Loucy (cell line): ENCODE measurements around the gene SLC35F3.

Experiments used
- H2AFZ ChIP-seq: fragments of 200-600 bp; sonication (generic); 2 replicates; pipeline ENCODE4 v1.6.0; 2016; ENCODE audit warnings: antibody characterized with exemption, mild to moderate bottlenecking, low read length, moderate library complexity
- H3F3A ChIP-seq: fragments of 200-600 bp; 2 replicates; pipeline ENCODE4 v1.6.0; 2016; ENCODE audit warnings: antibody characterized with exemption, low read depth, mild to moderate bottlenecking
- H3K27me3 ChIP-seq: fragments of 200-600 bp; sonication (generic); 2 replicates; pipeline ENCODE4 v1.6.1; 2014; ENCODE audit warnings: low read length, mild to moderate bottlenecking; ENCODE audit not compliant: insufficient read depth, poor library complexity, severe bottlenecking
- H3K36me3 ChIP-seq: fragments of 200-600 bp; sonication (generic); 2 replicates; pipeline ENCODE4 v1.6.1; 2016; ENCODE audit warnings: low read length; ENCODE audit not compliant: insufficient read depth
- H3K4me1 ChIP-seq: fragments of 200-600 bp; sonication (generic); 2 replicates; pipeline ENCODE4 v1.5.1; 2014; ENCODE audit warnings: low read length, mild to moderate bottlenecking; ENCODE audit not compliant: insufficient read depth, poor library complexity, severe bottlenecking
- H3K4me2 ChIP-seq: fragments of 200-600 bp; sonication (generic); 2 replicates; pipeline ENCODE4 v1.6.0; 2014; ENCODE audit warnings: antibody characterized with exemption, low read length, low read depth, mild to moderate bottlenecking; ENCODE audit not compliant: poor library complexity, severe bottlenecking
- H3K4me3 ChIP-seq: fragments of 200-600 bp; sonication (generic); 2 replicates; pipeline ENCODE4 v1.5.1; 2014; ENCODE audit warnings: low read length, mild to moderate bottlenecking, mixed read lengths; ENCODE audit not compliant: poor library complexity, severe bottlenecking
- H3K79me2 ChIP-seq: fragments of 200-600 bp; sonication (generic); 2 replicates; pipeline ENCODE4 v1.6.1; 2014; ENCODE audit warnings: low read length; ENCODE audit not compliant: insufficient read depth
- H3K9ac ChIP-seq: fragments of 200-600 bp; sonication (generic); 2 replicates; pipeline ENCODE4 v1.6.0; 2014; ENCODE audit warnings: mild to moderate bottlenecking, low read depth, low read length, moderate library complexity; ENCODE audit not compliant: poor library complexity, severe bottlenecking
- H3K9me2 ChIP-seq: fragments of 200-600 bp; sonication (generic); replicated peaks from 2 replicates; pipeline ENCODE4 v1.6.1; 2016; ENCODE audit warnings: low read depth, low read length, mixed read lengths
- H3K9me3 ChIP-seq: fragments of 200-600 bp; sonication (generic); 2 replicates; pipeline ENCODE4 v1.6.1; 2014; ENCODE audit warnings: mild to moderate bottlenecking, antibody characterized with exemption, low read length, low read depth; ENCODE audit not compliant: insufficient read depth
- H4K20me1 ChIP-seq: fragments of 200-600 bp; sonication (generic); 2 replicates; pipeline ENCODE4 v1.6.0; 2014; ENCODE audit warnings: antibody characterized with exemption, low read length, mild to moderate bottlenecking; ENCODE audit not compliant: insufficient read depth, poor library complexity, severe bottlenecking
- CTCF ChIP-seq: fragments of 200-600 bp; sonication (generic); conservative IDR thresholded peaks from 2 replicates; pipeline ENCODE4 v1.5.1; 2014; ENCODE audit warnings: mild to moderate bottlenecking, antibody characterized with exemption, low read length
- EZH2phosphoT487 ChIP-seq: fragments of 200-600 bp; IDR thresholded peaks from 2 replicates; pipeline ENCODE4 v1.6.1; 2018; ENCODE audit warnings: antibody characterized with exemption, mild to moderate bottlenecking, moderate library complexity, borderline replicate concordance

SLC35F3 gene

GRCh38 chr1:234148350-234148749 lies 243.9 kb downstream of the SLC35F3 start:
- Histone ChIP-seq H3F3A (no peaks in the 10 kb centered on the region), H3K79me2 (no peaks in the 10 kb centered on the region), H3K4me3 (no peak overlapping the region), H3K9me3 (no peaks in the 10 kb centered on the region), H3K4me1 (no peaks in the 10 kb centered on the region), H3K4me2 (no peak overlapping the region), H3K9ac (no peak overlapping the region), H2AFZ (no peak overlapping the region), H4K20me1 (no peaks in the 10 kb centered on the region), H3K9me2 (no peaks in the 10 kb centered on the region), H3K27me3 (no peaks in the 10 kb centered on the region), H3K36me3 (no peaks in the 10 kb centered on the region)
- TF ChIP-seq CTCF (no peak), EZH2phosphoT487 (no peak)

- Histone ChIP-seq H3K79me2 (no peaks in the 10 kb centered on the region), H3K4me3 (no peak overlapping the region), H3K9me3 (no peaks in the 10 kb centered on the region), H3K4me2 (no peak overlapping the region), H2AFZ (no peak overlapping the region), H3K9ac (no peak overlapping the region), H3K36me3 (no peaks in the 10 kb centered on the region), H3K9me2 (no peaks in the 10 kb centered on the region), H4K20me1 (no peaks in the 10 kb centered on the region), H3K27me3 (no peaks in the 10 kb centered on the region), H3F3A (no peaks in the 10 kb centered on the region), H3K4me1 (no peaks in the 10 kb centered on the region)
- TF ChIP-seq CTCF (no peak), EZH2phosphoT487 (no peak)
Measured at GRCh38 chr1:234148816-234149215, 244.3 kb downstream of the SLC35F3 start.

- Histone ChIP-seq H3K9me3 (no peaks in the 10 kb centered on the region), H3K36me3 (no peaks in the 10 kb centered on the region), H3K4me2 (no peak overlapping the region), H3K4me1 (no peaks in the 10 kb centered on the region), H2AFZ (no peak overlapping the region), H3F3A (no peaks in the 10 kb centered on the region), H3K9me2 (no peaks in the 10 kb centered on the region), H3K27me3 (no peaks in the 10 kb centered on the region), H4K20me1 (no peaks in the 10 kb centered on the region), H3K79me2 (no peaks in the 10 kb centered on the region), H3K9ac (no peak overlapping the region), H3K4me3 (no peak overlapping the region)
- TF ChIP-seq EZH2phosphoT487: no peak
- no peak for TF ChIP-seq CTCF
Measured at GRCh38 chr1:234149217-234149616, 244.7 kb downstream of the SLC35F3 start.
